Activated naive CD4-positive, alpha-beta T cell treated with anti-CD3 and anti-CD28 coated beads for 36 hours (primary cell): Measurements from ENCODE around the gene PNPLA7. TPM values are rescaled to one million over a fixed set of nuclear protein-coding genes. Genes with fewer than 3 reads are reported as not detected.
"Not testable (repeated sequence)": the region's sequence is repeated elsewhere in the genome, so short reads cannot be mapped to it uniquely, and the experiment has no call there.

ENCODE experiments used
- CTCF ChIA-PET: fragments of 350-600 bp; sonication (Branson Sonifier 250); formaldehyde crosslinking; loops from one replicate; lab custom pipeline; 2021; ENCODE audit warnings: antibody characterized with exemption; lab: Charles Lee
- DNase-seq: peaks from one replicate; pipeline ENCODE4 v3.0.0-alpha.2; 2020
- H3K27ac Mint-ChIP-seq: one replicate; pipeline ENCODE4 v1.8.0; 2021; ENCODE audit warnings: mild to moderate bottlenecking, mixed read lengths
- H3K27me3 Mint-ChIP-seq: one replicate; pipeline ENCODE4 v1.8.0; 2021; ENCODE audit warnings: low read depth, mixed read lengths
- H3K36me3 Mint-ChIP-seq: one replicate; pipeline ENCODE4 v1.8.0; 2021; ENCODE audit warnings: low read depth, mixed read lengths
- H3K4me1 Mint-ChIP-seq: one replicate; pipeline ENCODE4 v1.8.0; 2021; ENCODE audit warnings: low read depth, mixed read lengths
- H3K4me3 Mint-ChIP-seq: one replicate; pipeline ENCODE4 v1.8.0; 2021; ENCODE audit warnings: mild to moderate bottlenecking, moderate library complexity, mixed read lengths
- H3K9me3 Mint-ChIP-seq: one replicate; pipeline ENCODE4 v1.8.0; 2021; ENCODE audit warnings: mixed read lengths
- intact Hi-C: fragments of 100-400 bp; cut with micrococcal nuclease; formaldehyde crosslinking; loops from one replicate; pipeline ENCODE4 v1.15.1; 2023
- total RNA-seq, 2 experiments: library from RNA; stranded (reverse); gene quantifications; one replicate each; pipeline ENCODE4 v1.2.3, GENCODE V29; 2021

The PNPLA7 gene
- total RNA-seq, 2 experiments from 2014 or later: 2.8 to 3.1 TPM

DNA sequence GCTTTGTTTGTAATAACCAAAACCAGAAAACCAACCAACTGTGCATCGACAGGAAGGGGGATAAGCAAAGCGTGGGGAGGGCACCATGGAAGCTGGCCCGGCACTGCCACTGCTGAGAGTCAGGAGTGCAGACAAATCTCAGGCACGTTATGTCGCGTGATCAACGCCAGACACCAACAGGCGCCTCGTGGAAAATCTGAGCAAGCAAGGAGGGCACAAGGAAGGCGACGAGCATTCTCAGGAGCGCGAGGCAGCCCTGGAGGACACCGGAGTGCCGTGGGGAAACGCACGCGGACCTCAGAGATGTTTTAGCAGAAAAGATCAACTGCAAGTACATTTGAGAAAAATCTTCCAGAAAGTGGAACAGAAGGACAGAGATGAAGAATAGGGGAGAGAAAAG is 75.9 kb downstream of the PNPLA7 start:
- no peak for DNase-seq
- H3K36me3 Mint-ChIP-seq: peaks cover 26% of the 10 kb centered on the region
- H3K4me1 Mint-ChIP-seq: peaks cover 5% of the 10 kb centered on the region
- no peaks in the 10 kb centered on the region for H3K27me3 Mint-ChIP-seq
- intact Hi-C loops: no loop called here
- no peak overlapping the region for H3K27ac Mint-ChIP-seq
- no peak overlapping the region for H3K4me3 Mint-ChIP-seq
- CTCF ChIA-PET: interaction anchor here (1.3 kb wide), 1 partner anchor 66 kb away, joined by 5 read pairs; no protein-coding TSS in a partner anchor
- peaks cover 23% of the 10 kb centered on the region for H3K9me3 Mint-ChIP-seq

DNA sequence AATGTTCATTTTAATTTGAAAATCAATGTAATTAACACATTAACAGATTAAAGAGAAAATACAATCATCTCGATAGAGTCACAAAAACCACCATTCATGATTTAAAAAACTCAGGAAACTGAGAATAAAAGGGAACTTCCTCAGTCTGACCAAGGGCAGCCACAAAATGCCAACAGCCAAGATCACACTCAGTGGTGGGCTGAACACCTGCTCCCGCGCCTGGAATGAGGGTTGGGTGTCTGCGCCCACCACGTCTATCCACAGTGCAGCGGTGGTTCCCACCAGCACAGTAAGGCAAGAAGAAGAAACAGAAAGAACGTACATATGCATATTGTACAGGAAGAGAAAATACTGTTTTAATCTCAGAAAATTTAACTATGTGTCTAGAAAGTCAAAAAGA is 79.4 kb downstream of the PNPLA7 start:
- DNase-seq: no peak
- intact Hi-C loops: no loop called here
- peaks cover 16% of the 10 kb centered on the region for H3K9me3 Mint-ChIP-seq
- no peak overlapping the region for H3K27ac Mint-ChIP-seq
- CTCF ChIA-PET: no interaction called here
- H3K4me1 Mint-ChIP-seq: peaks cover 5% of the 10 kb centered on the region
- H3K36me3 Mint-ChIP-seq: peaks cover 21% of the 10 kb centered on the region
- no peak overlapping the region for H3K4me3 Mint-ChIP-seq
- no peaks in the 10 kb centered on the region for H3K27me3 Mint-ChIP-seq

DNA sequence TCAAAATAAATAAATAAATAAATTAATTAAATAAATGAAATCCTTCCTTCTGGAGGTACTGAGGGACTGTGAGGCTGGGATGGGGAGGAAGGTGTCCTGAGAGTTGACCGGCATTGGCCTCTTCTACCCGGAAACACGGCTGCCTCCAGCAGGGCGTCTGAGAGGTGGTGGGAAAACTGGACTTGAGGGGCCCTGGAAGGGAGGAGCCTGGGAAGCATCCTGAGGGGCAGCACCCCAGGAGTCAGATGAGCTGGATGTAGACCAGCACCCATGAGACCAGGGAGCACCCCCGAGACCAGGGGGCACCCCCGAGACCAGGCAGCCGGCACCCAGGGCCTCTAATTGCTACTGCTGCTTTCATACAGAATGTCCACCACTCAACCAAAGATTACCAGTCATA is 82.3 kb downstream of the PNPLA7 start:
- H3K36me3 Mint-ChIP-seq: peaks cover 6% of the 10 kb centered on the region
- peaks cover 3% of the 10 kb centered on the region for H3K9me3 Mint-ChIP-seq
- no peak overlapping the region for H3K27ac Mint-ChIP-seq
- CTCF ChIA-PET: no interaction called here
- intact Hi-C loops: no loop called here
- H3K4me1 Mint-ChIP-seq: peaks cover 7% of the 10 kb centered on the region
- DNase-seq: no peak
- no peak overlapping the region for H3K4me3 Mint-ChIP-seq
- H3K27me3 Mint-ChIP-seq: no peaks in the 10 kb centered on the region

DNA sequence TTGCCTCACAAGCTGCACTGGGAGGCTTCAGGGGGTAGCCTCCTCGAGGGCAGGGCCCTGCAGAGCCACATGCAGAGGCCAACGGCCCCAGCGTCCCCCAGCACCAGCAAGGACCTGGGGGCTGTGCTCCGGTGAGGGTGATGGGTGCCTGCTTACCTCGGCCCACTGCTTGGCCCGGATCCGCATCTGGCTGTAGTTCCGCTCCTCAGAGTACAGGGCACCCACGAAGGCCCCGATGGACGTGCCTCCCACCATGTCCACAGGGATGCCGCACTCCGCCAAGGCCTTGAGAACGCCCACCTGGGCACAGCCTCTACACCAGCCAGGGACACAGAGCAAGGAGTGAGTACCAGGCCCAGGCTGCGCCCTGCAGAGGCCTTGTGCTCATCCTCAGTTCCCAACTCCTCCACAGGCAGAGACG is 83.0 kb downstream of the PNPLA7 start:
- Mint-ChIP-seq H3K4me3 (no peak overlapping the region), H3K27ac (no peak overlapping the region), H3K27me3 (no peaks in the 10 kb centered on the region), H3K36me3 (peaks cover 4% of the 10 kb centered on the region), H3K4me1 (peaks cover 8% of the 10 kb centered on the region), H3K9me3 (no peaks in the 10 kb centered on the region)
- DNase-seq: no peak
- intact Hi-C loops: no loop called here
- CTCF ChIA-PET: no interaction called here

DNA sequence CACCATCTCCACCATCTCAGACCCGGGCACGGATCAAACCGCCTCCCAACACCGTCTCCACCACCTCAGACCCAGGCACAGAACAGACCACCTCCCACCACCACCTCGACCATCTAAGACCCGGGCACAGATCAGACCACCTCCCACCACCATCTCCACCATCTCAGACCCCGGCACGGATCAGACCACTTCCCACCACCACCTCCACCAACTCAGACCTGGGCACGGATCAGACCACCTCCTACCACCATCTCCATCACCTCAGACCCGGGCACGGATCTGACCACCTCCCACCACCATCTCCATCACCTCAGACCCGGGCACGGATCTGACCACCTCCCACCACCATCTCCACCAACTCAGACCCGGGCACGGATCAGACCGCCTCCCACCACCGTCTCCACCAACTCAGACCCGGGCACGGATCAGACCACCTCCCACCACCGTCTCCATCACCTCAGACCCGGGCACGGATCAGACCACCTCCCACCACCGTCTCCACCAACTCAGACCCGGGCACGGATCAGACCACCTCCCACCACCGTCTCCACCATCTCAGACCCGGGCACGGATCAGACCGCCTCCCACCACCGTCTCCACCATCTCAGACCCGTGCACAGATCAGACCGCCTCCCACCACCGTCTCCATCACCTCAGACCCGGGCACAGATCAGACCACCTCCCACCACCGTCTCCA is 83.7 kb downstream of the PNPLA7 start:
- DNase-seq, H3K27ac Mint-ChIP-seq, H3K4me3 Mint-ChIP-seq, H3K27me3 Mint-ChIP-seq, H3K9me3 Mint-ChIP-seq, H3K36me3 Mint-ChIP-seq, intact Hi-C loops, CTCF ChIA-PET: not testable (repeated sequence)
- peaks cover 11% of the 10 kb centered on the region for H3K4me1 Mint-ChIP-seq

DNA sequence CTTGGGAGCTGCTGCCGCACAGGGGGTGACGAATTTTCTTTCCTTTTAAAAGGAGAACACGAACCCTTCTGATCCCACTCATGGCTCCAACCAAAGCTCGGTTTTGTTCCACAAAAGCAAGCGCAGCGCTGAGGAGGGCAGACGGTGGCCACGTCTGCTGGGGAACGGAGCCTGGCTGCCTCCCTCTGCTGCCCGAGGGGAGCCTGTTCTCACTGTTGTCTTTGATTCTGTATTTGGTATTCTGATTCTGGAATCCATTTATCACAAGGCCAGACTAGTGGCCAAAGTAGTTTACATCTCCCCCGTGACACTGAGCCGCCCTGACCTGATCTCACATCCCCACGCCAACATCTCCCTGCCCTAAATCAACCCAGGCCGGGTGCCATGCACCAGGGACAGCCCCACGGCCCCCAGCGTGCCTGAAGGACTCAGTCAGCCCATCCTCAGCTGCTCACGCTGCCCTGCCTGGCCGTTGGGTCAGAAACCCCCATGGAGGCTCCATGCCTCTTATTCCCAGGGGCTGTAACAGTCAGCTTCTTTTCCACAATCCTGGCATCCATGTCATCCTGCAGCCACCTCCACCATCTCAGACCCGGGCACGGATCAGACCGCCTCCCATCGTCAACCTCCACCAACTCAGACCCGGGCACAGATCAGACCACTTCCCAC is 84.3 kb downstream of the PNPLA7 start:
- Mint-ChIP-seq H3K9me3 (no peaks in the 10 kb centered on the region), H3K27ac (no peak overlapping the region), H3K36me3 (no peaks in the 10 kb centered on the region), H3K27me3 (no peaks in the 10 kb centered on the region), H3K4me3 (no peak overlapping the region), H3K4me1 (peaks cover 13% of the 10 kb centered on the region)
- no peak for DNase-seq
- intact Hi-C loops: no loop called here
- CTCF ChIA-PET: no interaction called here

DNA sequence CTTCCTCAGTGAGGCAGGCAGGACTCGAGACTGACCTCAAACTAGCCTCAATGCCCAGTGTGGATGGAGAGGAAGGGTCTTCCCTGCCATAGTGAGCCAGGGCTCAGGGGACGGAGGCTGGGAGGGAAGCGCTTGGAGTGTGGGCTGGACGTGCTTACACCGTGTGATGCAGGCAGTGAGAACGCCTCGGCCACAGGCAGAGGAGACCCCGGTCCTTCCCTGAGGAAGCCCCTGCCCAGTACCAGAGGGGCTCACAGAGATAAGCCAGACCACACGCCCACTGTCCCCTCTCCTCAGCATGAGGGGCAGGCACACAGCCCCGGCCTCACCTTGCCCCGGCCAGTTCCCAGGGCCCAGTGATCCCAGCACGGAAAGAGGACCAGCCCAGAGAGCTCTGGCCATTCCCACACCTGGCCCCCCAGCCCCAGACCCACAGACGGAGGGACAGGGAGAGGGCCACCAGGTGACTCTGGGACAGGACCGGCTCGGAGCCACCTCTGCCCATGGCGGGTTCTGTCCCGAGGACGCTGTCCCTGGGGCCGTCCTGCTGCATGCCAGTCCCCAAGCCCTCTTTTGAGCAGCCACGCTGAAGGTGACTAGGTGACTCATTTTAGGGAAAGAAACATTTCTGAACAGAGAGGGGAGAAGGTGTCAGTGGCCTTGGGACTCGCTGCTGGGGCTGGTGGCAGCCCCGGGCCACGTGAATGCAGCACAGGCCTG is 85.0 kb downstream of the PNPLA7 start:
- Mint-ChIP-seq H3K27me3 (no peaks in the 10 kb centered on the region), H3K36me3 (no peaks in the 10 kb centered on the region), H3K9me3 (no peaks in the 10 kb centered on the region), H3K27ac (no peak overlapping the region), H3K4me1 (peaks cover 13% of the 10 kb centered on the region), H3K4me3 (no peak overlapping the region)
- DNase-seq: no peak
- CTCF ChIA-PET: no interaction called here
- intact Hi-C loops: no loop called here

DNA sequence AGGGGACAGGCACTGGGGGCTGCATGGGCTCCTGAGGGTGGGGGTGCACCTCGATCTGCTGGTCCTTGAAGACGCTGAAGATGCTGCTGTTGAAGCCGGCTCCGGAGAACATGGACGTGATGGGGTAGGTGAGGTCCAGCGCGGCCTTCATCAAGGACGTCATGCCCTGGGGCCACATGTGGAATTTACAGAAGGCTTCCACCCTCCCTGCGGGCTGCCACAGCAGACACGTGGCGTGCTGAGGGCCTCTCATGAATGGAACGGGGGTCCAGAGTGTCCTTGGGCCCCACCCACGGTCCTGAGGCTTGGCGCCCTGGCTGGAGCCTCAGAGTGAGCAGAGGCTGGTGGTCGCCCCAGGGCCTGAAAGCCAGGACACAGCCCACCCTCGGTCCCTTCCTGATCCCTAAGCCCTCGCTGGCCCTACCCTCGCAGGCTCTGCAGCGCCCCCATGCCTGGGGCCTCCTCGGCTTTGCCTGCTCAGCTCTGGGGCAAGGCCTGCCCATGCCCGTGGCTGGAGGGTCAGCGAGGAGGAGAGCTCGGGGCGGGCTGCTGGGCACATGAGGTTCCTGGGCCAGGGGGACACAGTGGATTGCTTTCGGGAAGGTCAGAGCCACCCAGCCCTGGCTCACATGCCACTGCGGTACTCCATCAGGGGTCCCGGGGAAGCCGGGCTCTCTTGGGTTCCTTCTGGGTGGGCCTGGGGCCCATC is 85.8 kb downstream of the PNPLA7 start:
- no peak for DNase-seq
- Mint-ChIP-seq H3K27me3 (no peaks in the 10 kb centered on the region), H3K9me3 (no peaks in the 10 kb centered on the region), H3K36me3 (no peaks in the 10 kb centered on the region), H3K27ac (no peak overlapping the region), H3K4me1 (peaks cover 18% of the 10 kb centered on the region), H3K4me3 (no peak overlapping the region)
- intact Hi-C loops: no loop called here
- CTCF ChIA-PET: interaction anchor here (1.5 kb wide), 1 partner anchor 20 kb away, joined by 5 read pairs; no protein-coding TSS in a partner anchor

DNA sequence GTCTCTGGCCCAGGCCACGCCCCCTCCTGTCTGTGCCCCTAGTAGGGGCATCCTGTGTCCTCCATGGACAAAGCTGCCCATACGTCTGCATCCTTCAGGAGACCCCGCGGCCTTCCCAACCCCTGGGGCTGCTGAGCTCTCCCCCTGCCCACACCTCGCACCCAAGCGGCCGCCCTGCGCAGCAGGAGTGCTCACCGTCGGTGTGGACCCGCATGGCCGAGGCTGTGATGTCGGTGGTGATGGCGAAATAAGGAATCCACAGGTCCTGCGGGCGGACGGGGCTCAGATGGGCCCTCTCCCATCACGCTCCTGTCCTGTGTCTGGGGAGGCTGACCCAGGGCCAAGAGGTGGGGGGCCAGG is 86.3 kb downstream of the PNPLA7 start:
- CTCF ChIA-PET: interaction anchor here (1.5 kb wide), 1 partner anchor 20 kb away, joined by 5 read pairs; no protein-coding TSS in a partner anchor
- Mint-ChIP-seq H3K27ac (no peak overlapping the region), H3K9me3 (no peaks in the 10 kb centered on the region), H3K36me3 (no peaks in the 10 kb centered on the region), H3K4me1 (peaks cover 18% of the 10 kb centered on the region), H3K4me3 (no peak overlapping the region), H3K27me3 (no peaks in the 10 kb centered on the region)
- DNase-seq: no peak
- intact Hi-C loops: no loop called here

DNA sequence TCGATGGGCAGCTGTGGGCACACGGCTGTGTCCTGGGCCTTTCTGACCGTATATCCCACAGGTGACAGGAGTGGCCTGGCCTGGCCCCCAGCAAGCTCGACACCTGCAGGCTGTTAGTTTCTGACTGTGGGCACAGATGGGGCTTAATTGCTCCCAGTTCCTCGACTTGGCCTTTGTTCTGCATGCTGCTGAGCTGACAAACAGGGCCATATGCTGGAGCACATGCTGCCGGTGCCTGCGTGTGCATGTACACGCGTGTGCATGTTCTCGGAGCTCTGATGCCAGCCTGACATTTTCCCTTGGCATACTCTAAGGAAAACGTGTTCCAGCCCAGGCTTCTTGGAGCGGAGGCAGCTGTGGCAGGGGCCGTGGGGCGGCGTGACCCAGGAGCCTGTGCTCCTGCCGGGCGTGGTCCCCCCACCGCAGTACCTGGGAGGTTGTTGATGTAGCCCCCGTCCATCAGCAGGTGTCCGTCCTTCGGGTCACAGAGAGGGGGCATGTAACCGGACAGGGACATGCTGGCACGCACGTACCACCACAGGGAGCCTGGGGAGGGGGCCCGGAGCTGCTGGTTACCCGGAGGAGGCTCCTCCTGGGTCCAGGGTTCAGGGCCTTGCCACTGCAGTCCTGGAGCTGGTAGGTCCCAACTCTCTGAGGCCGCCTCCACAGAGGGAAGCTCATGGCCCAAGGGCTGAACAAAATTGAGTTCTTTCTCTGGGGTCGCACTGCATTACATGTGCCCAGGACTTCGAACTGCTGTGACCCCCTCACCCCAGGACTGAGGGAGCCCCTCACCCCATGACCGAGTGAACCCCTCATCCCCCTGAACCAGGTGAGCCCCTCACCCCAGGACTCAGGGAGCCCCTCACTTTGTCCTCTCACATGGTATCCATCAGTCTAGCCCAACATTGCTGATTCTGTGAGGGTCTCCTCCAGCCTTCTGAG is 86.9 kb downstream of the PNPLA7 start:
- intact Hi-C loops: no loop called here
- Mint-ChIP-seq H3K27me3 (no peaks in the 10 kb centered on the region), H3K4me3 (no peak overlapping the region), H3K9me3 (no peaks in the 10 kb centered on the region), H3K27ac (no peak overlapping the region), H3K36me3 (no peaks in the 10 kb centered on the region), H3K4me1 (peaks cover 18% of the 10 kb centered on the region)
- DNase-seq: no peak
- CTCF ChIA-PET: interaction anchor here (0.6 to 1.5 kb wide), 2 partner anchors 19 to 649 kb away, joined by 3 to 5 read pairs; no protein-coding TSS in a partner anchor

DNA sequence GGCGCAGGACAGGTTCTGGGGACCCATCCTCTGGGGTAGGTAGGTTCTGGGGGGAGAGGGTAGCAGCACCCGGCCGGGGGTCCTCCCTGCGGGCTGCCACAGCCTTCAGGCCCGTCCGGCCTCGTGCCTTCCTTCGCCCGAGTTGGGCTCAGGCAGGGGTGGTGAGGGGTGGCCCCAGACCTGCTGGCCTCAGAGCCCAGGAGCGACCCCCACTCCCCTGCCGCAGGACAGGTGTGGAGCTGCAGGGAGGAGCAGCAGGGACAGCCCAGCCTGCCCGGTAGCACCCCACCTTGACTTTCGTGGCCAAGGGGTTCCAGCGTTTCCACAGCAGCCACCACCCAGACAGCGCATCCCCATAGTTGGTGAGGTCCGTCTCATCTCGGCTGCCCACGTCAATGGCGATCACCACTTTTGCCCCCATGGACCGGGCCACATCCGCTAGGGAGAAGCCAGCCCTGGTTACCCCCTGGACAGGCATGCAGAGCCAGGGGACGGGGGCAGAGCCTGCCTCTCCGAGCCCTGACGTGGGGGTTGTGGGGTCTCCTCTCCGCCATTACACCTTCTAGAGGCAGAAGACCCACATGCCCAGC is 87.7 kb downstream of the PNPLA7 start:
- Mint-ChIP-seq H3K27ac (no peak overlapping the region), H3K9me3 (no peaks in the 10 kb centered on the region), H3K27me3 (no peaks in the 10 kb centered on the region), H3K4me3 (no peak overlapping the region), H3K4me1 (peaks cover 18% of the 10 kb centered on the region), H3K36me3 (no peaks in the 10 kb centered on the region)
- CTCF ChIA-PET: interaction anchor here (0.6 kb wide), 1 partner anchor 648 kb away, joined by 3 read pairs; no protein-coding TSS in a partner anchor
- intact Hi-C loops: no loop called here
- no peak for DNase-seq
